Mononuclear cell (primary cell): ENCODE results near the gene PRKRIP1. TPM values are rescaled to one million over a fixed set of nuclear protein-coding genes. Genes with fewer than 3 reads are reported as not detected.

Experiments
- H3K27me3 ChIP-seq: 2 replicates; pipeline ENCODE4 v1.6.0; 2011; ENCODE audit warnings: low read length, control low read depth; ENCODE audit not compliant: insufficient read depth
- H3K4me1 ChIP-seq: 2 replicates; pipeline ENCODE4 v1.5.1; 2011; ENCODE audit warnings: mild to moderate bottlenecking, low read length, control low read depth; ENCODE audit not compliant: insufficient read depth
- H3K4me3 ChIP-seq: 2 replicates; pipeline ENCODE4 v1.5.1; 2011; ENCODE audit warnings: mild to moderate bottlenecking, low read length, moderate library complexity
- H3K9me3 ChIP-seq: 2 replicates; pipeline ENCODE4 v1.5.1; 2011; ENCODE audit warnings: low read depth, mild to moderate bottlenecking, control low read depth, low read length
- total RNA-seq: library from RNA; depleted of rRNA; stranded (reverse); fragments of >200 nt; gene quantifications from one replicate; pipeline ENCODE4 v1.2.3, GENCODE V29; 2012

Gene PRKRIP1
- total RNA-seq, 1 donor, result 30.7 TPM

DNA sequence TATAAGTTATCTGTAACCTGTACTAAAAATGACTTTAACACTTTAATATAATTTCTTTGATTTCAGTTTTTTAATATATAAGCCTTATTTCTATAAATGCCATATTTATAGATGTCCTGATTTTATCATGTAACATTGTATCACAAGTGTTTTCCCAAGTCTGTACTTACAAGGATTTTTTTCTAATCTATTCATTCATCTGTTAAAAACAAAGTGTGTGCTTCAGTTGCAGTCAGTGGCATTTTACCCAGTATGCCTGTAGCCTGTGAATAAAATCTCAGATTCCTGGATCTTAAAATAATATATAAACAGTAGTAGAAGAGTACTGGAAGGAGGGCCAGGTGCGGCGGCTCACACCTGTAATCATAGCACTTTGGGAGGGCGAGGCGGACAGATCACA, 17.4 kb downstream of the PRKRIP1 start:
- no peaks in the 10 kb centered on the region for H3K9me3 ChIP-seq
- peaks cover 49% of the 10 kb centered on the region for H3K4me1 ChIP-seq
- H3K27me3 ChIP-seq, result no peaks in the 10 kb centered on the region
- no peak overlapping the region for H3K4me3 ChIP-seq

DNA sequence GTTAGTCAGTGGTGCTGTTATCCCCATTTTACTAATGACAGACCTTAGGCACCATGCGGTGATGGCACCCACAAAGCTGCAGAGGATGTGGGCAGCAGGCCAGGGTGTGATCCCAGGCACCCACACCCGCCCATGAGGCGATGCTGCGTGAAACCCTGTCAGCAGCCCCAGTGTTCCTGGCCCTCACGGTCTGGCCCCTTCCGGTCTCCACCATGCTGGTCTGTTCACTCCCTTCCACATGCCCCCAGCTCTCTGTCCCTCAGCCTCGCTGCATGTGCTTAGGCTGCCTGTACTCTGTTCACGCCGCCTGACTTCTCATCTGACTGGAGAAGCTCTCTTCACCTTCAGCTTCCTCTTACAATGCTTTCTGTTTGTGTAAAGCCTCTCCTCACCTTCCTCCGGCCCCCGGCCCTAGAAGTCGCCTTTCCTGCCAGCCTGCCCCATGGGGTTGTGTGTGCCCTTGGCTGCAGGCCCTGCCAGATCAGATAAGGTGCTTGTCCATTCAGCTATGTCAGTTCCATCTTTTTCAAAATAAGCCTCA, 19.6 kb downstream of the PRKRIP1 start:
- no peaks in the 10 kb centered on the region for H3K9me3 ChIP-seq
- H3K27me3 ChIP-seq, result no peaks in the 10 kb centered on the region
- H3K4me1 ChIP-seq, result peaks cover 70% of the 10 kb centered on the region
- H3K4me3 ChIP-seq, result no peak overlapping the region

DNA sequence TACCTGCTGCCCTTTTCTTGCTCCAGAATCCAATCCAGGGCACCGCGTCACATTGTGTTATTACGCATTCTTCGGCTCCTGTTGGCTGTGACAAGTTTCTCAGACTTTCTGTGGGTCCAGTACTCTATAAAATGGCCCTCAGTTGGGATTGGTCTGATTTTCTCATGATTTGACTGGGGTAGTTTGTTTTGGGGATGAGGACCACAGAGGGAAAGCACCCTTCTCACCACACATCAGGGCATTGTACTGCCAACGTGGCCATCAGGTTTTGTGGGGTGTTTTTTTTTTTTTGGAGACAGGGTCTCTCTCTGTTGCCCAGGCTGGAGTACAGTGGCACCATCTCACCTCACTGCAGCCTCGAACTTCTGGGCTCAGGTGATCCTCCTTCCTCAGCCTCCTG, 20.2 kb downstream of the PRKRIP1 start:
- H3K4me3 ChIP-seq, result no peak overlapping the region
- no peaks in the 10 kb centered on the region for H3K9me3 ChIP-seq
- H3K27me3 ChIP-seq, result no peaks in the 10 kb centered on the region
- peaks cover 77% of the 10 kb centered on the region for H3K4me1 ChIP-seq

DNA sequence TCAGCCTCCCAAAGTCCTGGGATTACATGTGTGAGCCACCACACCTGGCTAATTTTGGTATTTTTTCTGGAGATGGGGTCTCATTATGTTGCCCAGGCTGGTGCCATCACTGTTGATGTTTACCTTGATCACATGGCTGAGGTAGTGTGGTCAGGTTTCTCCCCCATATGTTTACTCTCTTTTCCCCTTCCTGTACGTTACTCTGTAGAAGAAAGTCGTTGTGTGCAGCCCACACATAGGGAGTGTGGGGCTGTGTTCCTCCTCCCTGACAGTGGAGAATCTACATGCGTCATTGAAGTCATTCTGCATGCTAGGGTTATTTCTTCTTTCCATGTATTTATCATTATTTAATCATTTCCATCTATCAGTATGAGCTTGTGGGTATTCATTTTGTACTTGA, 20.9 kb downstream of the PRKRIP1 start:
- H3K9me3 ChIP-seq, result no peaks in the 10 kb centered on the region
- H3K4me1 ChIP-seq, result peaks cover 82% of the 10 kb centered on the region
- H3K4me3 ChIP-seq, result no peak overlapping the region
- H3K27me3 ChIP-seq, result no peaks in the 10 kb centered on the region

DNA sequence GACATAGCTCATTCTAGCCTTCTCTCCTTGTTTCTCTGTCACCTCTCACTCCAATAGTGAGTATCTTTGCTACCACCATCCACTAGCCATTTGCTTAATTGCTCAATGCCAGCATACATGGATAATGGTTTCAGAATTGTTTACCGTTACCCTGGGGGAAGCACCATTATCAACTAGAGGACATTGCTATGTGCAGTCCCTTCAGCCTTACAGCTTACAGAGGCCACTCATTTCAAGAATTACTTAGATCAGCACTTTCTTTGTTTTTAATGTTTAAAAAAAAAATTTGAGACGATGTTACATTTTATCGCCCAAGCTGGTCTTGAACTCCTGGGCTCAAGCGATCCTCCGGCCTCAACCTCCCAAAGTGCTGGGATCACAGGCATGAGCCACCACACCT, 22.4 kb downstream of the PRKRIP1 start:
- Histone ChIP-seq H3K4me1 (peaks cover 81% of the 10 kb centered on the region), H3K9me3 (no peaks in the 10 kb centered on the region), H3K27me3 (no peaks in the 10 kb centered on the region), H3K4me3 (no peak overlapping the region)

DNA sequence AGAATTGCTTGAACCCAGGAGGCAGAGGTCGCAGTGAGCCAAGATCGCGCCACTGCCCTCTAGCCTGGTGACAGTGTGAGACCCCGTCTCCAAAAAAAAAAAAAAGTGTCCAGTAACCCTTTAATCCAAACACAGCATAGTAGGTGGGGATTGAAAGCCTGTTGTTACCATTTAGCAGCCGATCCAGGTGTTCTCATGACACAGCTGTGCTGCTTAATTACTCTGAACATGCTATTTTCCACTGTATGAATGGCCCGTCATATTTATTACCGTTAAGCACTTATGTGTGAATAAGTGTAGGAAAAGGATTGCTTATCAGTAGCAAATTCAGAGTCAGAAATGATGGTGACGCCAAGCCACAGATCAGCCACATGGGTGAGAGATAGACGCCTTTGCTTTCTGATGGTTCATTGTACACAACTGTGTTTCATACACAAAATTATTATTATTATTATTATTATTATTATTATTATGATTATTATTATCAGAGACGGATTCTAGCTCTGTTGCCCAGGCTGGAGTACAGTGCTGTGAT, 25.6 kb downstream of the PRKRIP1 start:
- peaks cover 88% of the 10 kb centered on the region for H3K4me1 ChIP-seq
- no peak overlapping the region for H3K4me3 ChIP-seq
- no peaks in the 10 kb centered on the region for H3K9me3 ChIP-seq
- no peaks in the 10 kb centered on the region for H3K27me3 ChIP-seq

GRCh38 chr7:102424129-102424551, 28.0 kb downstream of the PRKRIP1 start:
- peaks cover 89% of the 10 kb centered on the region for H3K4me1 ChIP-seq
- H3K27me3 ChIP-seq, result no peaks in the 10 kb centered on the region
- no peaks in the 10 kb centered on the region for H3K9me3 ChIP-seq
- no peak overlapping the region for H3K4me3 ChIP-seq

GRCh38 chr7:102424787-102425218, 28.6 kb downstream of the PRKRIP1 start:
- H3K4me3 ChIP-seq, result no peak overlapping the region
- H3K9me3 ChIP-seq, result no peaks in the 10 kb centered on the region
- H3K4me1 ChIP-seq, result peaks cover 89% of the 10 kb centered on the region
- H3K27me3 ChIP-seq, result no peaks in the 10 kb centered on the region

- H3K4me1 ChIP-seq, result peaks cover 89% of the 10 kb centered on the region
- no peaks in the 10 kb centered on the region for H3K27me3 ChIP-seq
- no peaks in the 10 kb centered on the region for H3K9me3 ChIP-seq
- H3K4me3 ChIP-seq, result peak overlapping the region; percentile 1
Measured at GRCh38 chr7:102425639-102426267, 29.6 kb downstream of the PRKRIP1 start.

DNA sequence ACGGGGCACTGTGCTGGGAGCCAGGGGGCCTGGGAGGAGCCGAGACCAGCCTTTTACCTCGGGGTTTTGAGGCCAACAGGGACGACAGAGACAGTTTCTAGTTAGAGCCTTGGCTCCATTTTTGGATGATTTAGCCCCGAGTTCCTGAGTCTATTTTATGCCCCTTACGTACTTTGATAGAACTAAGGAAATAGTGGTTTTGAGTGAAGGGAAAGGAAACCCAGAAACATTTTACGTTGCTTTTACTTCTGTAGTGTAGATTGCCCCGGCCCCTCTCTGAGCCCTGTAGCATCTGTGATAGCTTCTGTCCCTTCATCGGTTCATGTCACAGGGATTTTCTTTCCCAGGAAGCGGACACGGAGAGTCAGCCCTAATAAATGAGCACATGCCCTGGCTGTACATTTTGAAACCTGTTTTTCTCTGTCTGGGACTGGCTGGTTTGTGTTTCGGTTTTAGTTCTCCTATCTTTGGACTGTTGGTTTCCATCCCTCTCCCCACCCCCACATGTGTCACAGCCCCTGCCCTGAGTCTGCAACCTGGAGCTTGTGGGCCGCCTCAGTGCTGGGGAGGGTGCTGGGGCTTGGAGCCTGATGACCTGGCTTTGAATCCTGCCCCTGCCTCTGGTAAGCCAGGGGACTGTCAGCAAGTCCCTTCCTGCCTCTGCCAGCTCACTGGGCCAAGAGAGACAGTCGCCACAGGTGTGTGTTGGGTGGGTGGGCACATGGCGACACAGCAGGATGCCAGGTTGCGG, 30.3 kb downstream of the PRKRIP1 start:
- Histone ChIP-seq H3K27me3 (no peaks in the 10 kb centered on the region), H3K4me1 (peaks cover 89% of the 10 kb centered on the region), H3K4me3 (peak overlapping the region; percentile 1), H3K9me3 (no peaks in the 10 kb centered on the region)

- Histone ChIP-seq H3K9me3 (no peaks in the 10 kb centered on the region), H3K27me3 (no peaks in the 10 kb centered on the region), H3K4me1 (peaks cover 91% of the 10 kb centered on the region), H3K4me3 (no peak overlapping the region)
Measured at GRCh38 chr7:102427019-102427405, 30.8 kb downstream of the PRKRIP1 start.

- H3K4me1 ChIP-seq, result peaks cover 92% of the 10 kb centered on the region
- no peaks in the 10 kb centered on the region for H3K27me3 ChIP-seq
- H3K4me3 ChIP-seq, result no peak overlapping the region
- no peaks in the 10 kb centered on the region for H3K9me3 ChIP-seq
Measured at GRCh38 chr7:102429141-102429899, 33.2 kb downstream of the PRKRIP1 start.

DNA sequence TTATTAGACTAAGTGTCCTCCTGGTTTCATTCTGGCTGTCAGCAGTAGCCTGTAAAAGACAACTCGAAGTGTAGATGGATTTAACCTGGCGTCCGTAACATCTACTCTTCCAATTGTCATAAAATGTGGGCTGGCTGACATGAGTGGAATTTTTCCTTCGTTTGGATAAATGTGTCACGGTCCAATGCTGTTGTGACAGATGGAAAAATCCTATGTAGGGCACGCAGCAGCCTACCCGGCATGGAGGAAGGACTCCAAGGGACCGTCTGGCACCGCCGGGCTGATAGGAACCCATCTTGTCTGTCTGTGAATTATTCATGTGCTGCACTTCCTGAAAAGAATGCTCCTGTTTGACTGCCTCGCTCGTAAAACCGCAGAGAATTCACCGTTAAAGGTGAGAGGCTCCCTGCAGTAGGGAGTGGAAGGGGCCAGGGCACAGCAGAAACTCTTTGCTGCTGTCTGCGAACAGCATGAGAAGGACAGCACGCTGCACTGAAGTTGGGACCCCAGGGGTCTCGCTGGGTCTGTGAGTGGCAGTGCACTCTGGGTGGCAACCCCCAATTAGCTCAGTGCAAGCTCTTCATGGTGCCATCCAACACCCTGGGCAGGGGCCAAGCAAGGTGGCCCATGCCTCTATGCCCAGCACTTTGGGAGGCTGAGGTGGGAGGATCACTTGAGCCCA, 35.6 kb downstream of the PRKRIP1 start:
- H3K4me1 ChIP-seq, result peaks cover 89% of the 10 kb centered on the region
- no peak overlapping the region for H3K4me3 ChIP-seq
- no peaks in the 10 kb centered on the region for H3K9me3 ChIP-seq
- H3K27me3 ChIP-seq, result no peaks in the 10 kb centered on the region

- H3K4me3 ChIP-seq, result peak overlapping the region; percentile 70
- no peaks in the 10 kb centered on the region for H3K27me3 ChIP-seq
- H3K9me3 ChIP-seq, result no peaks in the 10 kb centered on the region
- peaks cover 80% of the 10 kb centered on the region for H3K4me1 ChIP-seq
Measured at GRCh38 chr7:102432442-102433218, 36.5 kb downstream of the PRKRIP1 start.
